A549 (cell line): ENCODE results near the gene CCSER1. TPM values are rescaled to one million over a fixed set of nuclear protein-coding genes. Genes with fewer than 3 reads are reported as not detected.

Experiments used
- ATAC-seq, 2 experiments: fragments of 200-7000 bp in 1 of 2; fragments of >200 bp in 1 of 2; cut with Nextera tagmentation in 1 of 2; cut with Tn5 transposase in 1 of 2; 3 replicates each; pipeline versions ENCODE4 v1.8.0 to v1.9.1; 2018 to 2020; ENCODE audit warnings: mild to moderate bottlenecking in 1 of 2, moderate library complexity in 1 of 2
- CTCF ChIA-PET: fragments of 300-600 bp; sonication (Branson Sonifier 250); formaldehyde crosslinking; extraction: SDS; loops from one replicate; lab custom pipeline; 2021; ENCODE audit warnings: antibody characterized with exemption, inconsistent platforms; lab: Yijun Ruan, JAX
- POLR2A ChIA-PET: fragments of 350-600 bp; formaldehyde crosslinking; extraction: SDS; loops from one replicate; lab custom pipeline; 2021; ENCODE audit warnings: antibody characterized with exemption, inconsistent platforms; lab: Yijun Ruan, JAX
- DNase-seq, 2 experiments: peaks; one replicate each; pipeline versions ENCODE4 v3.0.0 to v3.0.0-alpha.2; 2011 to 2016; ENCODE audit warnings: low read depth in 1 of 2, low spot score in 1 of 2
- FAIRE-seq: peaks from 2 replicates; lab custom pipeline; 2011; peaks lifted over from hg19 to GRCh38; lab: Jason Lieb, UNC
- H3K27ac ChIP-seq, 2 experiments: fragments of >200 bp; sonication (Bioruptor Twin); formaldehyde crosslinking; 3 replicates each; pipeline ENCODE4 v1.5.1; 2016 to 2017
- H3K4me1 ChIP-seq: fragments of >200 bp; sonication (Bioruptor Twin); formaldehyde crosslinking; 3 replicates; pipeline ENCODE4 v1.6.1; 2016
- H3K4me2 ChIP-seq: fragments of >200 bp; sonication (Bioruptor Twin); formaldehyde crosslinking; 3 replicates; pipeline ENCODE4 v1.6.1; 2016
- H3K4me3 ChIP-seq: fragments of >200 bp; sonication (Bioruptor Twin); formaldehyde crosslinking; 3 replicates; pipeline ENCODE4 v1.5.1; 2016
- H3K9me3 ChIP-seq: fragments of >200 bp; sonication (Bioruptor Twin); formaldehyde crosslinking; 3 replicates; pipeline ENCODE4 v1.6.1; 2016
- CBX2 ChIP-seq: fragments of 200-600 bp; sonication (generic); IDR thresholded peaks from 2 replicates; pipeline ENCODE4 v1.6.1; 2016; ENCODE audit warnings: low read depth, mild to moderate bottlenecking, borderline replicate concordance
- CBX8 ChIP-seq: fragments of 200-600 bp; sonication (generic); IDR thresholded peaks from 2 replicates; pipeline ENCODE4 v1.6.1; 2016
- CEBPB ChIP-seq, 2 experiments: fragments of >200 bp in 1 of 2; sonication (Bioruptor Twin) in 1 of 2; formaldehyde crosslinking in 1 of 2; IDR thresholded peaks; 2 replicates each; pipeline ENCODE4 v1.6.1; 2012 to 2016
- EHMT2 ChIP-seq: fragments of 200-600 bp; sonication (generic); IDR thresholded peaks from 2 replicates; pipeline ENCODE4 v1.6.1; 2016; ENCODE audit warnings: antibody characterized with exemption, low read depth, mild to moderate bottlenecking, moderate library complexity
- EP300 ChIP-seq, 2 experiments: fragments of >200 bp; sonication (Bioruptor Twin); formaldehyde crosslinking; IDR thresholded peaks; 2 replicates in 1 of 2; 3 replicates in 1 of 2; pipeline ENCODE4 v1.6.1; 2016 to 2017
- FOSB ChIP-seq: fragments of 250-450 bp; sonication (Bioruptor Pico); IDR thresholded peaks from 2 replicates; pipeline ENCODE4 v1.5.0; 2020; ENCODE audit warnings: mild to moderate bottlenecking, moderate library complexity
- FOXS1 ChIP-seq: fragments of 250-450 bp; sonication (Bioruptor Pico); IDR thresholded peaks from 2 replicates; pipeline ENCODE4 v1.5.0; 2020; ENCODE audit warnings: mild to moderate bottlenecking, moderate library complexity
- GATA3 ChIP-seq: IDR thresholded peaks from 2 replicates; pipeline ENCODE4 v1.6.1; 2012; ENCODE audit warnings: borderline replicate concordance
- HES2 ChIP-seq: fragments of >200 bp; sonication (Bioruptor Twin); formaldehyde crosslinking; IDR thresholded peaks from 2 replicates; pipeline ENCODE4 v1.6.1; 2016
- HOXA7 ChIP-seq: fragments of 250-450 bp; sonication (Bioruptor Pico); IDR thresholded peaks from 2 replicates; pipeline ENCODE4 v1.5.0; 2020; ENCODE audit warnings: mild to moderate bottlenecking, moderate library complexity
- JUN ChIP-seq, 2 experiments: fragments of >200 bp; sonication (Bioruptor Twin); formaldehyde crosslinking; IDR thresholded peaks; 2 replicates in 1 of 2; 3 replicates in 1 of 2; pipeline ENCODE4 v1.6.1; 2016 to 2017
- MAFK ChIP-seq: fragments of 450-650 bp; IDR thresholded peaks from 2 replicates; pipeline ENCODE4 v1.6.1; 2014; ENCODE audit not compliant: partially characterized antibody
- NR3C1 ChIP-seq: fragments of >200 bp; sonication (Bioruptor Twin); formaldehyde crosslinking; IDR thresholded peaks from 3 replicates; pipeline ENCODE4 v1.6.1; 2017
- POLR2A ChIP-seq: IDR thresholded peaks from 2 replicates; pipeline ENCODE4 v1.6.1; 2012; ENCODE audit warnings: mild to moderate bottlenecking, low read length
- RAD21 ChIP-seq, 2 experiments: fragments of >200 bp in 1 of 2; sonication (Bioruptor Twin) in 1 of 2; formaldehyde crosslinking in 1 of 2; IDR thresholded peaks in 1 of 2; conservative IDR thresholded peaks in 1 of 2; 2 replicates in 1 of 2; 3 replicates in 1 of 2; pipeline ENCODE4 v1.6.1; 2012 to 2018; ENCODE audit warnings: inconsistent platforms in 1 of 2
- RCOR1 ChIP-seq: fragments of 150-350 bp; IDR thresholded peaks from 2 replicates; pipeline ENCODE4 v1.6.1; 2014; ENCODE audit warnings: antibody characterized with exemption, low read length, low read depth
- RNF2 ChIP-seq: fragments of 200-600 bp; sonication (generic); IDR thresholded peaks from 2 replicates; pipeline ENCODE4 v1.6.1; 2016; ENCODE audit warnings: low read depth, mild to moderate bottlenecking, antibody characterized with exemption, moderate library complexity, borderline replicate concordance
- SMC3 ChIP-seq: fragments of >200 bp; sonication (Bioruptor Twin); formaldehyde crosslinking; IDR thresholded peaks from 3 replicates; pipeline ENCODE4 v1.6.1; 2018; ENCODE audit warnings: inconsistent platforms
- SREBF2 ChIP-seq: fragments of 450-650 bp; IDR thresholded peaks from 2 replicates; pipeline ENCODE4 v1.6.1; 2014; ENCODE audit warnings: mild to moderate bottlenecking, moderate library complexity
- TFCP2L1 ChIP-seq: fragments of 250-450 bp; sonication (Bioruptor Pico); IDR thresholded peaks from 2 replicates; pipeline ENCODE4 v1.5.0; 2021; ENCODE audit warnings: mild to moderate bottlenecking
- USF2 ChIP-seq: fragments of 450-650 bp; IDR thresholded peaks from 2 replicates; pipeline ENCODE4 v1.6.1; 2014; ENCODE audit warnings: antibody characterized with exemption
- ZC3H11A ChIP-seq: fragments of 450-650 bp; IDR thresholded peaks from 2 replicates; pipeline ENCODE4 v1.6.1; 2014; ENCODE audit warnings: antibody characterized with exemption, mild to moderate bottlenecking
- ZSCAN20 ChIP-seq: fragments of 250-450 bp; sonication (Bioruptor Pico); IDR thresholded peaks from 2 replicates; pipeline ENCODE4 v1.8.0; 2022; ENCODE audit warnings: mild to moderate bottlenecking, moderate library complexity
- WGBS: methylation state at CpG from one replicate; pipeline ENCODE4 v1.1.6; 2017; ENCODE audit errors: missing lambda C conversion rate; 5-methylcytosine and 5-hydroxymethylcytosine counted together
- polyA plus RNA-seq, 4 experiments: library from polyadenylated mRNA; depleted of rRNA in 3 of 4; stranded (reverse); fragments of >200 nt; fragmentation: RNase III in 1 of 4; extraction: RNeasy Plus Mini Kit Qiagen cat#74134 plus additional on column Dnase treatment in 1 of 4; gene quantifications; 2 replicates in 3 of 4; 3 replicates in 1 of 4; pipeline ENCODE4 v1.2.3, GENCODE V29; 2011 to 2017
- TF ChIP-seq, protein P1 (sequence below): fragments of >200 bp; sonication (Bioruptor Twin); formaldehyde crosslinking; IDR thresholded peaks from 3 replicates; pipeline ENCODE4 v1.5.1; 2016
- TF ChIP-seq, protein P2 (sequence below): fragments of 250-450 bp; sonication (Bioruptor Pico); IDR thresholded peaks from 2 replicates; pipeline ENCODE4 v1.5.0; 2021; ENCODE audit warnings: mild to moderate bottlenecking, moderate library complexity, borderline replicate concordance
- TF ChIP-seq, protein P3 (sequence below): IDR thresholded peaks from 2 replicates; pipeline ENCODE4 v1.6.1; 2012

CCSER1 gene
- polyA plus RNA-seq, 2 of the 4 experiments (the other 2 are of a cell fraction) = 0.06 TPM; not detected in 1

GRCh38 chr4:90181644-90182043 is 54.5 kb downstream of the CCSER1 start:
- Histone ChIP-seq H3K4me3 (no peak overlapping the region), H3K27ac (no peak overlapping the region), H3K4me2 (no peak overlapping the region), H3K4me1 (no peaks in the 10 kb centered on the region), H3K9me3 (no peaks in the 10 kb centered on the region)
- ChIA-PET CTCF (no interaction called here), POLR2A (no interaction called here)
- TF ChIP-seq HES2 (no peak), EHMT2 (no peak)
- no peak for FAIRE-seq
- no peak for DNase-seq
- ATAC-seq = no peak
- WGBS = 13% methylated on average over 1 of the region's 1 CpG

DNA sequence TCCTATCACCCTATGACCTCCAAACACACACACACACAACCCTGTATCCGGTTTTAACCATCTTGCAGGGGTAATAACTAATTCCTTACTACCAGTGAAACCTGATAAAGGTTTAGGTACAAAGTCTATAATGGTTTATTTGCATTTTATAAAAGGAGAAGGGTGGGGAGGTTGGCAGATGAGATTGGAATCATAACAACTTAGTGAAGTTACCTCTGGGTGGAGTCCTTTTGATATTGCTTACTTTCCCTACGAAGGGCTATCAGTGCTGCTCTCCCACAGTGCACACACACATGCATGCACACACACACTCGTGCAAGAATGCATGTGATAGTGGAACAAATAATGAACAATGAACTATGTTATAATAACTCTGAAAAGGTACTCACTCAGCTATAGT is 56.1 kb downstream of the CCSER1 start:
- no peak overlapping the region for H3K4me3 ChIP-seq
- no peak overlapping the region for H3K27ac ChIP-seq
- FAIRE-seq (no peak), DNase-seq (no peak), ATAC-seq (no peak)
- TF ChIP-seq, protein P1, sequence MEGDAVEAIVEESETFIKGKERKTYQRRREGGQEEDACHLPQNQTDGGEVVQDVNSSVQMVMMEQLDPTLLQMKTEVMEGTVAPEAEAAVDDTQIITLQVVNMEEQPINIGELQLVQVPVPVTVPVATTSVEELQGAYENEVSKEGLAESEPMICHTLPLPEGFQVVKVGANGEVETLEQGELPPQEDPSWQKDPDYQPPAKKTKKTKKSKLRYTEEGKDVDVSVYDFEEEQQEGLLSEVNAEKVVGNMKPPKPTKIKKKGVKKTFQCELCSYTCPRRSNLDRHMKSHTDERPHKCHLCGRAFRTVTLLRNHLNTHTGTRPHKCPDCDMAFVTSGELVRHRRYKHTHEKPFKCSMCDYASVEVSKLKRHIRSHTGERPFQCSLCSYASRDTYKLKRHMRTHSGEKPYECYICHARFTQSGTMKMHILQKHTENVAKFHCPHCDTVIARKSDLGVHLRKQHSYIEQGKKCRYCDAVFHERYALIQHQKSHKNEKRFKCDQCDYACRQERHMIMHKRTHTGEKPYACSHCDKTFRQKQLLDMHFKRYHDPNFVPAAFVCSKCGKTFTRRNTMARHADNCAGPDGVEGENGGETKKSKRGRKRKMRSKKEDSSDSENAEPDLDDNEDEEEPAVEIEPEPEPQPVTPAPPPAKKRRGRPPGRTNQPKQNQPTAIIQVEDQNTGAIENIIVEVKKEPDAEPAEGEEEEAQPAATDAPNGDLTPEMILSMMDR = no peak
- TF ChIP-seq, protein P2, sequence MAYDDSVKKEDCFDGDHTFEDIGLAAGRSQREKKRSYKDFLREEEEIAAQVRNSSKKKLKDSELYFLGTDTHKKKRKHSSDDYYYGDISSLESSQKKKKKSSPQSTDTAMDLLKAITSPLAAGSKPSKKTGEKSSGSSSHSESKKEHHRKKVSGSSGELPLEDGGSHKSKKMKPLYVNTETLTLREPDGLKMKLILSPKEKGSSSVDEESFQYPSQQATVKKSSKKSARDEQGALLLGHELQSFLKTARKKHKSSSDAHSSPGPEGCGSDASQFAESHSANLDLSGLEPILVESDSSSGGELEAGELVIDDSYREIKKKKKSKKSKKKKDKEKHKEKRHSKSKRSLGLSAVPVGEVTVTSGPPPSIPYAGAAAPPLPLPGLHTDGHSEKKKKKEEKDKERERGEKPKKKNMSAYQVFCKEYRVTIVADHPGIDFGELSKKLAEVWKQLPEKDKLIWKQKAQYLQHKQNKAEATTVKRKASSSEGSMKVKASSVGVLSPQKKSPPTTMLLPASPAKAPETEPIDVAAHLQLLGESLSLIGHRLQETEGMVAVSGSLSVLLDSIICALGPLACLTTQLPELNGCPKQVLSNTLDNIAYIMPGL (CRISPR knock-in tag) = no peak
- TF ChIP-seq CBX8 = no peak
- TF ChIP-seq FOXS1 (CRISPR knock-in tag) = no peak
- no peak for TF ChIP-seq EHMT2
- no peak for TF ChIP-seq RAD21 (conservative IDR thresholded peaks at IDR 0.05 in 1 of 2, IDR thresholded peaks at IDR 0.05 in 1 of 2)
- no peak for TF ChIP-seq GATA3
- TF ChIP-seq FOSB (CRISPR knock-in tag) = no peak
- TF ChIP-seq HOXA7 (CRISPR knock-in tag) = no peak
- TF ChIP-seq USF2 = no peak
- TF ChIP-seq TFCP2L1 (CRISPR knock-in tag) = no peak
- POLR2A ChIA-PET = no interaction called here
- no peak overlapping the region for H3K4me2 ChIP-seq
- CTCF ChIA-PET = no interaction called here
- 3% methylated on average over 3 of the region's 3 CpGs for WGBS
- no peaks in the 10 kb centered on the region for H3K4me1 ChIP-seq
- H3K9me3 ChIP-seq = no peaks in the 10 kb centered on the region

DNA sequence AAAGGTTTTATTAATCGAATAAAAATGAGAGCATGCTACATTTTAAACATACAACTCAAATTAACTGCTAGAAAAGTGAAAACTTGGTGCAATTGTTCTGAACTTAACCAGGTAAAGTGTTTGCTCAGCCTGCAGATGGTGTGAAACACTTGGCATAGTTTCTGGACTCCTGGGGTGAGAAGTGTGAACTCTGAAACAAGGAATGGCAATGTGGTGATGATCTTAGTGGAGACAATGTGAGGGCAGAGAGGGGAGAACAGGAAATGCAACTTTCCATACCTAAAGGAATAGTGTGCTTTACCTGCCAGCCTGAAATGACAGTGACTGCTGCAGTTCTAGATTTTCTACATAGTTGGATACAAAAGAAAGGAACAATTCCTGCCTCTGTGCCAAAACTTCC is 57.4 kb downstream of the CCSER1 start:
- ATAC-seq = no peak
- TF ChIP-seq HES2 = no peak
- TF ChIP-seq SMC3 = no peak
- ChIA-PET POLR2A (no interaction called here), CTCF (no interaction called here)
- Histone ChIP-seq H3K9me3 (no peaks in the 10 kb centered on the region), H3K4me3 (no peak overlapping the region), H3K27ac (no peak overlapping the region), H3K4me1 (no peaks in the 10 kb centered on the region), H3K4me2 (no peak overlapping the region)
- no peak for DNase-seq
- no peak for FAIRE-seq
- 3% methylated on average over 1 of the region's 1 CpG for WGBS

- DNase-seq = no peak
- WGBS = 0% methylated on average over 1 of the region's 1 CpG
- Histone ChIP-seq H3K9me3 (no peaks in the 10 kb centered on the region), H3K4me2 (no peak overlapping the region), H3K4me3 (no peak overlapping the region)
- TF ChIP-seq USF2 = no peak
- TF ChIP-seq NR3C1 = no peak
- no peak for TF ChIP-seq SREBF2
- no peak for TF ChIP-seq RAD21 (conservative IDR thresholded peaks at IDR 0.05 in 1 of 2, IDR thresholded peaks at IDR 0.05 in 1 of 2)
- no peak for TF ChIP-seq EP300 (IDR thresholded peaks at IDR 0.05)
- TF ChIP-seq ZSCAN20 = no peak
- no peak for TF ChIP-seq CBX2
- no peak for TF ChIP-seq RNF2
- no peak for TF ChIP-seq POLR2A
- TF ChIP-seq ZC3H11A = no peak
- no peak for TF ChIP-seq RCOR1
- TF ChIP-seq, protein P3, sequence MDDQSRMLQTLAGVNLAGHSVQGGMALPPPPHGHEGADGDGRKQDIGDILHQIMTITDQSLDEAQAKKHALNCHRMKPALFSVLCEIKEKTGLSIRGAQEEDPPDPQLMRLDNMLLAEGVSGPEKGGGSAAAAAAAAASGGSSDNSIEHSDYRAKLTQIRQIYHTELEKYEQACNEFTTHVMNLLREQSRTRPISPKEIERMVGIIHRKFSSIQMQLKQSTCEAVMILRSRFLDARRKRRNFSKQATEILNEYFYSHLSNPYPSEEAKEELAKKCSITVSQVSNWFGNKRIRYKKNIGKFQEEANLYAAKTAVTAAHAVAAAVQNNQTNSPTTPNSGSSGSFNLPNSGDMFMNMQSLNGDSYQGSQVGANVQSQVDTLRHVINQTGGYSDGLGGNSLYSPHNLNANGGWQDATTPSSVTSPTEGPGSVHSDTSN = no peak
- no peak for TF ChIP-seq CEBPB (IDR thresholded peaks at IDR 0.05)
- no peak for TF ChIP-seq JUN (IDR thresholded peaks at IDR 0.05)
- no peak for TF ChIP-seq MAFK
- TF ChIP-seq, all 56 proteins: peak for 0
- ATAC-seq (no peak), FAIRE-seq (no peak)
- H3K4me1 ChIP-seq = no peaks in the 10 kb centered on the region
- H3K27ac ChIP-seq = no peak overlapping the region
- CTCF ChIA-PET = no interaction called here
- POLR2A ChIA-PET = no interaction called here
These were observed 58.2 kb downstream of the CCSER1 start for GRCh38 chr4:90185416-90185815.
